B cell (primary cell): ENCODE data around the gene MIDN. TPM values are rescaled to one million over a fixed set of nuclear protein-coding genes. Genes with fewer than 3 reads are reported as not detected.

ENCODE experiments used
- ATAC-seq: fragments of 200-7000 bp; cut with Tn5 transposase; one replicate; pipeline ENCODE4 v1.10.0; 2021; ENCODE audit warnings: low read depth, mild to moderate bottlenecking, moderate number of reproducible peaks, moderate library complexity
- CTCF ChIA-PET: fragments of 350-600 bp; sonication (Branson Sonifier 250); formaldehyde crosslinking; loops from one replicate; lab custom pipeline; 2021; ENCODE audit warnings: antibody characterized with exemption, inconsistent platforms; lab: Charles Lee
- POLR2A ChIA-PET: fragments of 350-600 bp; sonication (Branson Sonifier 250); formaldehyde crosslinking; loops from one replicate; lab custom pipeline; 2021; ENCODE audit warnings: antibody characterized with exemption; lab: Charles Lee
- DNase-seq: peaks from one replicate; pipeline ENCODE4 v3.0.0; 2013
- H2AFZ ChIP-seq: 2 replicates; pipeline ENCODE4 v1.6.1; 2012; ENCODE audit warnings: mild to moderate bottlenecking, low read depth, low read length; ENCODE audit not compliant: insufficient read depth, poor library complexity, severe bottlenecking
- H3K27ac ChIP-seq, 2 donors: 1 replicate in 1 of 2; 2 replicates in 1 of 2; pipeline ENCODE4 v1.5.1; 2012 to 2013; ENCODE audit warnings: low read length in 2 of 2, mild to moderate bottlenecking in 2 of 2, moderate library complexity in 1 of 2
- H3K27me3 ChIP-seq, 4 experiments: fragments of 200-600 bp in 1 of 4; sonication (generic) in 1 of 4; replicated peaks in 1 of 4; 1 replicate in 2 of 4; 2 replicates in 2 of 4; pipeline versions ENCODE4 v1.6.1 to v1.7.0; 2013 to 2016; ENCODE audit warnings: low read length in 3 of 4, mild to moderate bottlenecking in 2 of 4, mixed read lengths in 1 of 4, moderate library complexity in 1 of 4; ENCODE audit not compliant: insufficient read depth in 4 of 4, control insufficient read depth in 3 of 4; ENCODE audit errors: control extremely low read depth in 1 of 4
- H3K36me3 ChIP-seq, 2 experiments: replicated peaks in 1 of 2; 1 replicate in 1 of 2; 2 replicates in 1 of 2; pipeline versions ENCODE4 v1.6.1 to v1.7.1; 2013; ENCODE audit warnings: low read length in 1 of 2; ENCODE audit not compliant: insufficient read depth in 2 of 2, control insufficient read depth in 1 of 2; ENCODE audit errors: control extremely low read depth in 1 of 2, extremely low read depth in 1 of 2
- H3K4me1 ChIP-seq, 2 donors: fragments of 200-600 bp in 1 of 2; sonication (generic) in 1 of 2; 1 replicate in 1 of 2; 2 replicates in 1 of 2; pipeline versions ENCODE4 v1.5.1 to v1.6.1; 2013 to 2017; ENCODE audit warnings: low read length in 2 of 2; ENCODE audit not compliant: control insufficient read depth in 2 of 2, insufficient read depth in 2 of 2
- H3K4me2 ChIP-seq: replicated peaks from 2 replicates; pipeline ENCODE3; 2012; ENCODE audit warnings: mild to moderate bottlenecking, low read depth, low read length; ENCODE audit not compliant: poor library complexity, severe bottlenecking
- H3K4me3 ChIP-seq, 5 experiments: fragments of 200-600 bp in 1 of 5; sonication (generic) in 1 of 5; 1 replicate in 3 of 5; 2 replicates in 2 of 5; pipeline versions ENCODE4 v1.5.1 to v1.7.0; 2011 to 2016; ENCODE audit warnings: low read length in 4 of 5, mild to moderate bottlenecking in 4 of 5, low read depth in 2 of 5, control low read depth in 1 of 5, moderate library complexity in 1 of 5; ENCODE audit not compliant: insufficient read depth in 1 of 5; ENCODE audit errors: control extremely low read depth in 1 of 5, extremely low read depth in 1 of 5
- H3K79me2 ChIP-seq: fragments of 200-600 bp; sonication (generic); one replicate; pipeline ENCODE4 v1.6.0; 2016; ENCODE audit warnings: low read length; ENCODE audit not compliant: control insufficient read depth, insufficient read depth
- H3K9ac ChIP-seq: fragments of 200-600 bp; sonication (generic); 2 replicates; pipeline ENCODE4 v1.6.1; 2017; ENCODE audit warnings: mild to moderate bottlenecking, low read length, moderate library complexity
- H3K9me3 ChIP-seq, 3 donors: one replicate each; pipeline versions ENCODE4 v1.6.1 to v1.7.1; 2013; ENCODE audit warnings: low read length in 2 of 3; ENCODE audit not compliant: control insufficient read depth in 2 of 3, insufficient read depth in 1 of 3; ENCODE audit errors: control extremely low read depth in 1 of 3
- H4K20me1 ChIP-seq: 2 replicates; pipeline ENCODE4 v1.6.0; 2012; ENCODE audit warnings: mild to moderate bottlenecking, low read length; ENCODE audit not compliant: insufficient read depth, control insufficient read depth, poor library complexity, severe bottlenecking
- H3K27ac Mint-ChIP-seq: one replicate; pipeline ENCODE4 v1.8.0; 2021; ENCODE audit warnings: mixed read lengths
- H3K27me3 Mint-ChIP-seq: one replicate; pipeline ENCODE4 v1.8.0; 2021; ENCODE audit warnings: mixed read lengths
- H3K4me1 Mint-ChIP-seq: one replicate; pipeline ENCODE4 v1.8.0; 2021; ENCODE audit warnings: mixed read lengths
- H3K4me3 Mint-ChIP-seq: one replicate; pipeline ENCODE4 v1.8.0; 2021; ENCODE audit warnings: mixed read lengths
- H3K9me3 Mint-ChIP-seq: one replicate; pipeline ENCODE4 v1.8.0; 2022; ENCODE audit warnings: mixed read lengths; ENCODE audit not compliant: insufficient read depth
- CTCF ChIP-seq: fragments of 200-600 bp; IDR thresholded peaks from one replicate; pipeline ENCODE4 v1.8.0; 2022; ENCODE audit warnings: antibody characterized with exemption, mild to moderate bottlenecking
- EZH2 ChIP-seq: IDR thresholded peaks from 2 replicates; pipeline ENCODE4 v1.6.1; 2012; ENCODE audit warnings: borderline replicate concordance, low read depth, mild to moderate bottlenecking, moderate library complexity, low read length; ENCODE audit not compliant: insufficient read depth, poor library complexity, severe bottlenecking
- WGBS: methylation state at CpG from one replicate; pipeline ENCODE4 v1.1.5; 2013; ENCODE audit warnings: missing lambda C conversion rate; ENCODE audit not compliant: insufficient coverage; 5-methylcytosine and 5-hydroxymethylcytosine counted together
- intact Hi-C: fragments of 100-400 bp; cut with micrococcal nuclease; formaldehyde crosslinking; loops from one replicate; pipeline ENCODE4 v1.10.0; 2022
- polyA plus RNA-seq: library from polyadenylated mRNA; depleted of rRNA; stranded (reverse); fragments of >200 nt; gene quantifications from 2 replicates; pipeline ENCODE4 v1.2.3, GENCODE V29; 2012
- total RNA-seq, 2 donors: library from RNA; stranded (reverse); fragments of 120-200 nt in 1 of 2; gene quantifications; 1 replicate in 1 of 2; 2 replicates in 1 of 2; pipeline versions ENCODE4 v1.2.3 to v1.2.4, GENCODE V29; 2013 to 2022

MIDN gene
- total and polyA plus RNA-seq, 2 donors (not counting 1 experiment from before 2014, with no cell fraction given): 98.5 to 156 TPM

- peaks cover 0 to 25% of the 10 kb centered on the region in 2 experiments for H3K36me3 ChIP-seq
- no peak overlapping the region for H3K9ac ChIP-seq
- WGBS: 97% methylated on average over 25 of the region's 25 CpGs
- intact Hi-C loops: loop anchor here (1.0 to 2.0 kb wide), 3 partner anchors 66 to 128 kb away; partner anchors contain the start of gene DAZAP1
- no peak overlapping the region for H3K4me3 ChIP-seq
- Mint-ChIP-seq H3K27ac (no peak overlapping the region), H3K4me3 (no peak overlapping the region), H3K9me3 (no peaks in the 10 kb centered on the region), H3K27me3 (no peaks in the 10 kb centered on the region), H3K4me1 (peaks cover 19% of the 10 kb centered on the region)
- H3K27ac ChIP-seq: no peak overlapping the region
- no peak overlapping the region for H2AFZ ChIP-seq
- H3K4me2 ChIP-seq: no peak overlapping the region
- ChIA-PET POLR2A (interaction anchor here (0.5 to 1.0 kb wide), 5 partner anchors 10 to 280 kb away, joined by 3 to 8 read pairs (median 5); partner anchors contain the start of genes CIRBP and NDUFS7), CTCF (interaction anchor here (0.8 to 2.4 kb wide), 16 partner anchors 10 to 547 kb away, joined by 3 to 37 read pairs (median 4); partner anchors contain the start of genes CIRBP and WDR18)
- peaks cover 41% of the 10 kb centered on the region for H3K79me2 ChIP-seq
- peaks cover 0 to 9% (median 4%) of the 10 kb centered on the region in 4 experiments for H3K27me3 ChIP-seq
- ATAC-seq: no peak
- H3K9me3 ChIP-seq: peaks cover 0 to 2% (median 0%) of the 10 kb centered on the region in 3 donors
- H4K20me1 ChIP-seq: peaks cover 51% of the 10 kb centered on the region
- H3K4me1 ChIP-seq: peaks cover 18 to 29% of the 10 kb centered on the region in 2 donors
- DNase-seq: no peak
- TF ChIP-seq CTCF (no peak), EZH2 (no peak)
Measured at GRCh38 chr19:1278713-1279660, 30.6 kb downstream of the MIDN start.
